Central memory CD8-positive, alpha-beta T cell (primary cell): Measurements from ENCODE around the gene CPNE6.
A peak's percentile ranks its signal among the peaks of the same experiment; 100 is the strongest.

Source experiments
- ATAC-seq: fragments of 150-1000 bp; cut with Tn5 transposase; replicated peaks from 2 replicates; pipeline ENCODE4 v1.10.0; 2022; ENCODE audit warnings: mild to moderate bottlenecking, moderate FRiP score, moderate number of reproducible peaks; ENCODE audit not compliant: poor library complexity, severe bottlenecking; ENCODE audit errors: extremely low read depth
- DNase-seq, 2 donors: peaks; one replicate each; pipeline ENCODE4 v3.0.0; 2021; ENCODE audit warnings: low spot score in 2 of 2
- H3K27ac Mint-ChIP-seq: one replicate; pipeline ENCODE4 v1.8.0; 2022; ENCODE audit warnings: low read depth, mild to moderate bottlenecking, moderate library complexity, mixed read lengths
- H3K27me3 Mint-ChIP-seq: one replicate; pipeline ENCODE4 v1.8.0; 2022; ENCODE audit warnings: mixed read lengths
- H3K36me3 Mint-ChIP-seq: one replicate; pipeline ENCODE4 v1.8.0; 2022; ENCODE audit warnings: mild to moderate bottlenecking, moderate library complexity, mixed read lengths; ENCODE audit not compliant: insufficient read depth
- H3K4me1 Mint-ChIP-seq: one replicate; pipeline ENCODE4 v1.8.0; 2022; ENCODE audit warnings: mixed read lengths
- H3K4me3 Mint-ChIP-seq: one replicate; pipeline ENCODE4 v1.8.0; 2022; ENCODE audit warnings: mild to moderate bottlenecking, moderate library complexity, mixed read lengths
- H3K9me3 Mint-ChIP-seq: one replicate; pipeline ENCODE4 v1.8.0; 2022; ENCODE audit warnings: mixed read lengths

The CPNE6 gene

DNA sequence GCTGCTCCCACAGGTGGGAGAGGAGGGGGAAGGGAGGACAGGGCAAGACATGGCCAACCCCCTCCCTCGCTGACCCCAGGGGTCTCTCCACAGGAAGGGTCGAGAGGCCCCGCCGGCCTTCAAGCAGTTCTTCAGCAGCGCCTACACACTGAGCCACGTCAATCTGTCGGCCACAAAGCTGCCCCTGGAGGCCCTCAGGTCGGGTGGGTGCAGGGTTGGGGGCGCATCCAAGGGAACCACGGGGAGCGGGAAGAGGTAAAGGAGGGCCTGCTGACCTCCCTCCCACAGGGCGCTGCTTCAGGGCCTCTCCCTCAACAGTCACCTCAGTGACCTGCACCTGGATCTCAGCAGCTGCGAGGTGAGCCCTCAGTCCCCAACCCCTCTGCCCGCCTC, 13.5 kb upstream of the CPNE6 start:
- H3K27me3 Mint-ChIP-seq = no peaks in the 10 kb centered on the region
- DNase-seq (no peak), ATAC-seq (no peak)
- H3K9me3 Mint-ChIP-seq = no peaks in the 10 kb centered on the region
- peaks cover 3% of the 10 kb centered on the region for H3K36me3 Mint-ChIP-seq
- H3K4me3 Mint-ChIP-seq = no peak overlapping the region
- H3K27ac Mint-ChIP-seq = peak overlapping the region; percentile 19
- peaks cover 15% of the 10 kb centered on the region for H3K4me1 Mint-ChIP-seq

DNA sequence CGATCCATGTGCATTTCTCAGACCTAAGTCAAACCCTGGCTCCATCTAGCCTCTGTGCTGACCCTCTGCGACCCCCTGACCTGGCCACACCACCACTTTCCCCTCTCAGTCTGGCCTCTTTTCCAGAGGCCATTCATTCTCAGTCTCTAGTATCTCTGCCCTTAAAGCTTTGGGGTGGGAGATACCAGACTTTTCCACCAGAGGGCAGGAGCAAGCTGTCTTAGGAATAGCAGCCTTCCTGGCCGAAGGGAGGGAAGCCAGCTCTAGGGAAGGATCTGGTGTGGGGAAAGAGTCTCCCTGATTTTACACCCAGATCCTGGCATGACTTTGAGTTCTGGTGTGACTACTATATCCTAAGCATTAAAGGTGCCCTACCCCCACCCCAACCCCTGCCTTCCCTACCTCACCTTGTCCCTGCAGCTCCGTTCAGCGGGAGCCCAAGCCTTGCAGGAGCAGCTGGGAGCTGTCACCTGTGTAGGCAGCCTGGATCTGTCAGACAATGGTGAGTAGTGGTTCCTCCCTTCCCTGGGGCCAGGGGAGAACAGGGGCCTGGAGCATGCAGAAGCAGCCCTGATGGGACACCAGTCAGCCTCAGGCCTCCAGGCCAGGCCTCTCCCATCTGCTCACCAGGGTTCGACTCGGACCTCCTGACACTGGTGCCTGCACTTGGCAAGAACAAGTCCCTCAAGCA, 13.0 kb upstream of the CPNE6 start:
- Mint-ChIP-seq H3K27me3 (no peaks in the 10 kb centered on the region), H3K36me3 (peaks cover 3% of the 10 kb centered on the region), H3K4me3 (no peak overlapping the region), H3K9me3 (no peaks in the 10 kb centered on the region), H3K4me1 (peaks cover 10% of the 10 kb centered on the region), H3K27ac (peak overlapping the region; percentile 19)
- ATAC-seq (peak; percentile 56), DNase-seq (peak in 1 of 2 donors; percentile 51)

DNA sequence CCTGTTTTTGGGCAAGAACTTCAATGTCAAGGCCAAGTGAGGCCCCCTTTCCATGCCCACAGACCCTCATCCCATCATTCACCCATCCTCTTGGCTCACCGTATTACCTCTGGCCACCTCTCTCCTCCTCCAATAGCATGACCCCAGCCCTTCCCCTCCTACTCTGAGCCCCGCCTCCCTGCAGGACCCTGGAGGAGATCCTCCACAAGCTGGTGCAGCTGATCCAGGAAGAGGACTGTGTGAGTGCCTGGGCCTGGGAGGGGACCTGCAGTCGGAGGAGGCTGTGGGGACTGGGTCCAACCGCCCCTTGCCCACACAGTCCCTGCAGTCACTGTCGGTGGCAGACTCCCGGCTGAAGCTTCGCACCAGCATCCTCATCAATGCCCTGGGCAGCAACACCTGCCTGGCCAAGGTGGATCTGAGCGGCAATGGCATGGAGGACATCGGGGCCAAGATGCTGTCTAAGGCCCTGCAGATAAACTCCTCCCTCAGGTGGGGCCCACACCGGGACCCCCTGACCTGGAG, 12.3 kb upstream of the CPNE6 start:
- Mint-ChIP-seq H3K36me3 (peaks cover 3% of the 10 kb centered on the region), H3K27ac (no peak overlapping the region)
- no peak for ATAC-seq

DNA sequence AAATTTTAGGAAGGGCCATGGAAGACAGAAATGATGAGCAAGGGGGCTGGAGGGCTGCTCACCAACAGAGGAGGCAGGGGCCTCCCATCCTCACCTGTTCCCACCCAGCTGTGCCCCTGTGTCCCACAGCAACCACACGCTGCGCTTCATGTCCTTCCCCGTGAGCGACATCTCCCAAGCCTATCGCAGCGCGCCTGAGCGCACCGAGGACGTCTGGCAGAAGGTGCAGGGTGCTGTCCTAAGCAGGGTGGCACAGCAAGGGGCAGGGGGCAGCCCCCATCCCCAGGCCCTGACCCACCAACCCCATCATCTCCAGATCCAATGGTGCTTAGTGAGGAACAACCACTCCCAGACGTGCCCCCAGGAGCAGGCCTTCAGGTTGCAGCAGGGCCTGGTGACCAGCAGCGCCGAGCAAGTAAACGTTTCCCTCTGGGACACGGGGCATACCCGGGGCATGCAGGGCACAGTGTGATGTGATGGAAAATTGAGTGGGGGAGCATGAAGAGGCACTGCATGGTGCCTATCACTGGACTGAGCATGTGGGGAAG, 11.4 kb upstream of the CPNE6 start:
- Mint-ChIP-seq H3K27ac (no peak overlapping the region), H3K4me1 (peaks cover 5% of the 10 kb centered on the region), H3K9me3 (no peaks in the 10 kb centered on the region), H3K27me3 (no peaks in the 10 kb centered on the region), H3K36me3 (peaks cover 3% of the 10 kb centered on the region), H3K4me3 (no peak overlapping the region)
- no peak for DNase-seq
- no peak for ATAC-seq

More for the DNA sequence above, 12.3 kb upstream of the CPNE6 start:
- no peaks in the 10 kb centered on the region for H3K9me3 Mint-ChIP-seq
- H3K27me3 Mint-ChIP-seq = no peaks in the 10 kb centered on the region
- peaks cover 5% of the 10 kb centered on the region for H3K4me1 Mint-ChIP-seq
- H3K4me3 Mint-ChIP-seq = no peak overlapping the region
- no peak for DNase-seq

DNA sequence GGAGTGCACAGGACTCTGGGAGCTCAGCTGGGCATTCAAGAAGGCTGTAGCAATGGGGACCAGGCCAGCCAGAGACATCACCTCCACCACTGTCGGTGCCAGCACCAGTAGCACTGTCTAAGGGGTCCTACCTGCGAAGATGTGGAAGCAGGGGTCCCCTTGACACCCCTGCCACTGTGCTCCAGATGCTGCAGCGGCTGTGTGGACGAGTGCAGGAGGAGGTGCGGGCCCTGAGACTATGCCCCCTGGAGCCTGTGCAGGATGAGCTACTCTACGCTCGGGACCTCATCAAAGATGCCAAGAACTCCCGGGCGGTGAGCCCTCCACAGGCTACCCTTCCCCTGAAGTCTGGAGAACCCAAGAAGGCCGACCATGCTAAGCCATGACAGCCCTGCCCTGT, 10.9 kb upstream of the CPNE6 start:
- H3K9me3 Mint-ChIP-seq = no peaks in the 10 kb centered on the region
- no peak overlapping the region for H3K27ac Mint-ChIP-seq
- ATAC-seq = no peak
- DNase-seq = no peak
- peaks cover 3% of the 10 kb centered on the region for H3K36me3 Mint-ChIP-seq
- H3K4me3 Mint-ChIP-seq = no peak overlapping the region
- H3K4me1 Mint-ChIP-seq = peaks cover 5% of the 10 kb centered on the region
- no peaks in the 10 kb centered on the region for H3K27me3 Mint-ChIP-seq

DNA sequence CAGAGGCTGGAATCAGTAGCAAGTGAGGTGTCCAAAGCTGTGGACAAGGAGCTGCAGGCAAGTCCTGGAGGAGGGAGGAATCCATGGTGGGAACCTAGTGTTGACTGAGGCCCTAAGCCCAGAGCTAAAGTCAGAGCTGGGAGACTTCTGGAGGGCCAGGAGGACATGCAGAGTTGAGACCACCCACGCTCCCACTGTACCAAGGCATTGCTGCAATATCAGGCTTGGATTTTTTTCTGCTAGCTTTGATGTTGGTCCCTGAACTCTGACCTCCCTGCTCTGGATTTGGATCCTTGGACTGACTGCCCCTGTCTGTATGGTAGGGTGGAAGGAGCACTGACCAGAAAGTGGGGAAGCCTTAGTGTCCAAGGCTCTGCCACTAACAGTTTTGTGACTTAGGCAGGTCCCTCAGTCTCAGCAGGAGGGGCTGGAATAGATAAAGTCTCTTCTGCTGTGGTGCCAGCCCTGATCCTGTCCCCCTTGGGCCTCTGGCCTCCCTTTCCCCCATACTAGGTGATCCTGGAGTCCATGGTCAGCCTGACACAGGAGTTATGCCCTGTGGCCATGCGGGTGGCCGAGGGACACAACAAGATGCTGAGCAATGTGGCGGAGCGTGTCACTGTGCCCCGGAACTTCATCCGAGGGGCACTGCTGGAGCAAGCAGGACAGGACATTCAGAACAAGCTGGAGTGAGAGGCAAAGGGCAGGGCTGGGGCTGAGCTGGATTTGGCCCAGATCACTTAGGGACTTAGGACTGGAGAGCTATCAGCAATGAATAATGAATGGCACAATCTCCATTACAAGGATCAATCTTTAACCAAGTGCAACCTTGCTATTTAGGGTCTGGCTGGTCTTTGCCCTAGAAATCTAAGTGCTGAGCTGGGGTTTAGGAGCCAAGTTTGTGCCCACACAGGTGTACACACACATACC, 10.1 kb upstream of the CPNE6 start:
- H3K27me3 Mint-ChIP-seq = no peaks in the 10 kb centered on the region
- peaks cover 3% of the 10 kb centered on the region for H3K36me3 Mint-ChIP-seq
- no peak overlapping the region for H3K4me3 Mint-ChIP-seq
- H3K27ac Mint-ChIP-seq = no peak overlapping the region
- peaks cover 5% of the 10 kb centered on the region for H3K4me1 Mint-ChIP-seq
- no peaks in the 10 kb centered on the region for H3K9me3 Mint-ChIP-seq
- no peak for ATAC-seq
- no peak for DNase-seq

DNA sequence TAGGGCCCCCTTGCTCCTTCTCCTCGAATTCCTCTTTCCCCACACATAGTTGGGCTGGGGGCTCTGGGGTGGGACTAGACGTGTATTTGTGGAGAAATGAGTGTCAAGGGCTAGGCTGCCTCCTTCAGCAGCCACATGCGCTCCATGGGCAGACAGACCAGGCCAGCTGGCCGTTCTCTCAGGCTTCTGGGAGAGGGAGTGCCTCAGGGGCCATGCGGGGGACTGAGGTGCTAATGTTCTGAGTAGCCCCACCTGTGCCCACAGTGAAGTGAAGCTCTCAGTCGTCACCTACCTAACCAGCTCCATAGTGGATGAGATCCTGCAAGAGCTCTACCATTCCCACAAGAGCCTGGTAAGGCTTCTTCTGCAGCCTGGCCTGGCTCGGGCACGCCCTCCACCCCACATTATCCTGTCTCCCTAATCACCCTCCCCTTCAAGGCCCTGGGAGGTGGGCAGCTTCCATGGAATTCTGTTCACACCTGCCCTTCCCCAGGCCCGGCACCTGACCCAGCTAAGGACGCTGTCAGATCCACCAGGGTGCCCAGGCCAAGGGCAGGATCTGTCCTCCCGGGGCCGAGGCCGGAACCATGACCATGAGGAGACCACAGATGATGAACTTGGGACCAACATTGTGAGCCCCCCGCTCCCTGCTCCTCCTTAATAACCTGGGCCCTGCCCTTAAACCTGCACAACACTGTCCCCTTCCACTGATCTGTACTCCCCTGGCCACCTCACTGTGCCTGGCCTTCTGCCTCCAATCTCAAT, 9.0 kb upstream of the CPNE6 start:
- ATAC-seq (no peak), DNase-seq (no peak)
- H3K36me3 Mint-ChIP-seq = peaks cover 3% of the 10 kb centered on the region
- no peaks in the 10 kb centered on the region for H3K27me3 Mint-ChIP-seq
- no peak overlapping the region for H3K4me3 Mint-ChIP-seq
- peaks cover 5% of the 10 kb centered on the region for H3K4me1 Mint-ChIP-seq
- peak overlapping the region; percentile 54 for H3K27ac Mint-ChIP-seq
- H3K9me3 Mint-ChIP-seq = no peaks in the 10 kb centered on the region

DNA sequence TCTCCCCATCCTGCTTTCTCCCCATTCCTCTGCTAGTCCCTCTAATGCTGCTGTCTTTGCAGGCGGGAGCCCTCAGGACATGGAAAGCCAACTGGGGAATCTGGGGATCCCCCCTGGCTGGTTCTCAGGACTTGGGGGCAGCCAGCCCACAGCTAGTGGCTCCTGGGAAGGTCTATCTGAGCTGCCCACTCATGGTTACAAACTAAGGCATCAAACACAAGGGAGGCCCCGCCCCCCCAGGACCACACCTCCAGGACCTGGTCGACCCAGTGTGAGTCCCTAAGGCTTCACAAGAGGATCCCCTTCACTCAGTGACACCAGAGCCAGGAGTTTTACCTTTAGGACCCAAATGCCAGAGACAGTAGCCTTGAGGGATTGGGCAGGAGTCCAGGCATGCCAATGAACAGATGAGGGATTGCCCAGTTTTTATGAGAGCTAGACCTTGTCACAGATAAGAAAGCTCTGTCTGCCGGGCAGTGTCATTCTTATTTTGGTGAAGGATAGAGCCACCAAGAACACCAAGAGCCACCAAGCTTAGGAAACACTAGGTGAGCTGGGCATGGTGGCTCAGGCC, 8.0 kb upstream of the CPNE6 start:
- H3K9me3 Mint-ChIP-seq = no peaks in the 10 kb centered on the region
- no peaks in the 10 kb centered on the region for H3K27me3 Mint-ChIP-seq
- H3K27ac Mint-ChIP-seq = peak overlapping the region; percentile 54
- DNase-seq (no peak), ATAC-seq (no peak)
- peaks cover under 1% of the 10 kb centered on the region for H3K4me1 Mint-ChIP-seq
- H3K4me3 Mint-ChIP-seq = no peak overlapping the region
- H3K36me3 Mint-ChIP-seq = peaks cover 3% of the 10 kb centered on the region

DNA sequence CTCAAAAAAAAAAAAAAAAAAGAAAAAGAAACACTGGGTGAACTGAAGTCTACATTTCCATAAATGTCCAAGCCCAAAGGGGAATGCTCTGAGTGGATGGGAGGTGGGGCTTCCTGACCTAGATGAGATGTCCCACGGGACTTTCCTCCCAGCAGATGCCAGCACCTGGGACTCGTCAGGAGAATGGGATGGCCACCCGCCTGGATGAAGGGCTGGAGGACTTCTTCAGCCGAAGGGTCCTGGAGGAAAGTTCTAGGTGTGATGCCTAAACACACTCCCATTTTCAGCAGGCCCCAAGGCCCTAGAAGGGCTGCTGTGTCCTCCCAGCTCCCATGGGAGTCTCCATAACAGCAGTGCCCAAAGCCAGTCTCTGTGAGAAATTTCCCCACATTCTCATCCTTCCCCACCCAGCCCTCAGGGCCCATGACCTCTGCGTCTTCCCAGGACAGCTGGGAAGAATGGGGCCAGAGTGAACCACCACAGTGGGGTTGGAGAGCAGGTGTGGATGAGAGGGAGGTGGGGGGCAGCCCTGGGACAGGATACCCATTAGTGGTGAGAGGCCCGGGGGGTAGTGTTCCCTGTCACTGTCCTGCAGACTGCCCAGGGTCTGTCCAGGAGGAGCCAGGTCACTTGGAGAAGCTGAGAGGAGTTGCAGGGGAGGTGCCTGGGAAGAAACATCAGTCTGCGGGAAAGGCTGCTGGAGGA, 7.1 kb upstream of the CPNE6 start:
- no peaks in the 10 kb centered on the region for H3K9me3 Mint-ChIP-seq
- H3K27me3 Mint-ChIP-seq = peaks cover 2% of the 10 kb centered on the region
- H3K4me1 Mint-ChIP-seq = no peaks in the 10 kb centered on the region
- H3K36me3 Mint-ChIP-seq = no peaks in the 10 kb centered on the region
- H3K4me3 Mint-ChIP-seq = no peak overlapping the region
- DNase-seq (no peak), ATAC-seq (no peak)
- H3K27ac Mint-ChIP-seq = no peak overlapping the region

DNA sequence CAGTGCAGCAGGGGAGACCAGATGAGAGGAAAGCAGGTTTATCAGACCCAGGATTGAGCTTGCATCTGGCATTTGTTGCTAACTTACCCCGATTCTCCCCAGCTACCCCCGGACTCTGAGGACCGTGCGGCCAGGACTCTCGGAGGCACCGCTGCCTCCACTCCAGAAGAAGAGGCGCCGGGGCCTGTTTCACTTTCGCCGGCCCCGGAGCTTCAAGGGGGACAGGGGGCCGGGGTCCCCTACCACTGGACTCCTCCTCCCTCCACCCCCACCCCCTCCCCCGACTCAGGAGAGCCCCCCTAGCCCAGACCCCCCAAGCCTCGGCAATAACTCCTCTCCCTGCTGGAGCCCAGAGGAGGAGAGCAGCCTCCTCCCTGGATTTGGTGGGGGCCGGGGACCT, 6.5 kb upstream of the CPNE6 start:
- H3K36me3 Mint-ChIP-seq = no peaks in the 10 kb centered on the region
- H3K4me1 Mint-ChIP-seq = no peaks in the 10 kb centered on the region
- H3K27me3 Mint-ChIP-seq = peaks cover 8% of the 10 kb centered on the region
- H3K27ac Mint-ChIP-seq = no peak overlapping the region
- DNase-seq = no peak
- no peaks in the 10 kb centered on the region for H3K9me3 Mint-ChIP-seq
- ATAC-seq = no peak
- H3K4me3 Mint-ChIP-seq = no peak overlapping the region

DNA sequence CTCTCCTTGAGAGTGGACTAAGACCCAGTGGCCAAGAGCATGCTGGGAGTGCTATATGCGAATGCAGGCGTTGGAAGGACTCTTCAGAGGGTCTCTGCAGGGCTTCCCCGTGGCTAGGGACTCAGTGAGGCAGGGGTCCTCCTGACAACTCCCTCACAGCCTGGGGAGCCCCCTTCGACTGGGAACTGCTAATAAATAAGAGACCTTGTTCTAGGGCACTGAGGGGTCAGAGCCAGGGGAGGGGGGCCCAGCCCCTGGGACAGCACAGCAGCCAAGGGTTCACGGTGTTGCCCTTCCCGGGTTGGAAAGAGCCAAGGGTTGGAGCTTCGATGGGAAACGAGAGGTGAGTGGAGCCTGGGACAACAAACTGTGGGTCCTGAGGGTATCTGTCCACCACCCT, 6.0 kb upstream of the CPNE6 start:
- H3K9me3 Mint-ChIP-seq = no peaks in the 10 kb centered on the region
- no peak overlapping the region for H3K4me3 Mint-ChIP-seq
- H3K27ac Mint-ChIP-seq = no peak overlapping the region
- ATAC-seq = no peak
- DNase-seq = no peak
- no peaks in the 10 kb centered on the region for H3K36me3 Mint-ChIP-seq
- H3K4me1 Mint-ChIP-seq = no peaks in the 10 kb centered on the region
- peaks cover 9% of the 10 kb centered on the region for H3K27me3 Mint-ChIP-seq
